Gastroesophageal sphincter (tissue), 3 donors: ENCODE data around the gene FCGBP.
"Not testable (repeated sequence)": the region's sequence is repeated elsewhere in the genome, so short reads cannot be mapped to it uniquely, and the experiment has no call there.

ENCODE experiments used
- CTCF ChIP-seq, 4 experiments: fragments of 200-600 bp in 2 of 4; fragments of 450-650 bp in 2 of 4; sonication (generic) in 1 of 4; IDR thresholded peaks; one replicate each; pipeline ENCODE4 v1.5.1; 2017 to 2019; ENCODE audit warnings: antibody characterized with exemption in 4 of 4, mild to moderate bottlenecking in 2 of 4, moderate library complexity in 2 of 4
- POLR2AphosphoS5 ChIP-seq: sonication (generic); formaldehyde crosslinking; IDR thresholded peaks from one replicate; pipeline ENCODE4 v1.6.1; 2017; ENCODE audit warnings: antibody characterized with exemption

- TF ChIP-seq POLR2AphosphoS5; CTCF (IDR thresholded peaks at IDR 0.05): not testable (repeated sequence)
These were observed 39.3 kb downstream of the FCGBP start for GRCh38 chr19:39895096-39895495.
